H1 (cell line): ENCODE data around the gene UBE2E1. TPM values are rescaled to one million over a fixed set of nuclear protein-coding genes. Genes with fewer than 3 reads are reported as not detected.

ENCODE experiments used
- CTCF ChIA-PET: fragments of 300-600 bp; sonication (Branson Sonifier 250); formaldehyde crosslinking; loops from one replicate; lab custom pipeline; 2021; ENCODE audit not compliant: partially characterized antibody; lab: Charles Lee
- POLR2A ChIA-PET: fragments of 300-600 bp; sonication (Branson Sonifier 250); formaldehyde crosslinking; loops from one replicate; lab custom pipeline; 2021; ENCODE audit warnings: inconsistent platforms; ENCODE audit not compliant: partially characterized antibody; lab: Charles Lee
- DNase-seq, 2 experiments: peaks; one replicate each; pipeline versions ENCODE4 v3.0.0 to v3.0.0-alpha.2; 2010 to 2022; ENCODE audit warnings: low spot score in 2 of 2, low read depth in 1 of 2, mixed read lengths in 1 of 2
- FAIRE-seq: peaks from 2 replicates; lab custom pipeline; 2011; peaks lifted over from hg19 to GRCh38; lab: Jason Lieb, UNC
- H2AFZ ChIP-seq: 2 replicates; pipeline ENCODE4 v1.8.1; 2012; ENCODE audit warnings: low read length, inconsistent platforms
- H2AK5ac ChIP-seq: 2 replicates; pipeline ENCODE4 v1.6.1; 2013; ENCODE audit warnings: low read depth, low read length
- H2BK120ac ChIP-seq: replicated peaks from 2 replicates; pipeline ENCODE3; 2013; ENCODE audit warnings: low read depth, low read length, inconsistent platforms
- H2BK12ac ChIP-seq: 2 replicates; pipeline ENCODE4 v1.6.1; 2013; ENCODE audit warnings: low read depth, low read length
- H2BK15ac ChIP-seq: 2 replicates; pipeline ENCODE4 v1.6.1; 2013; ENCODE audit warnings: low read length
- H2BK20ac ChIP-seq: 2 replicates; pipeline ENCODE4 v1.6.1; 2013; ENCODE audit warnings: low read length
- H2BK5ac ChIP-seq: 2 replicates; pipeline ENCODE4 v1.6.1; 2013; ENCODE audit warnings: low read depth, low read length
- H3K14ac ChIP-seq: 2 replicates; pipeline ENCODE4 v1.6.1; 2013; ENCODE audit warnings: inconsistent platforms; ENCODE audit not compliant: insufficient read length
- H3K18ac ChIP-seq: 2 replicates; pipeline ENCODE4 v1.6.1; 2013; ENCODE audit warnings: low read length; ENCODE audit errors: extremely low read depth
- H3K23ac ChIP-seq: 2 replicates; pipeline ENCODE4 v1.6.1; 2013; ENCODE audit warnings: inconsistent platforms; ENCODE audit not compliant: insufficient read length
- H3K23me2 ChIP-seq: 2 replicates; pipeline ENCODE4 v1.6.1; 2013; ENCODE audit warnings: low read depth, low read length
- H3K27ac ChIP-seq: 2 replicates; pipeline ENCODE4 v1.6.1; 2011; ENCODE audit warnings: low read depth, low read length, inconsistent platforms
- H3K27me3 ChIP-seq, 4 experiments: replicated peaks in 1 of 4; 1 replicate in 1 of 4; 2 replicates in 3 of 4; pipeline versions ENCODE4 v1.6.1 to v1.8.1; 2011 to 2013; ENCODE audit warnings: low read length in 3 of 4, mild to moderate bottlenecking in 3 of 4, inconsistent platforms in 2 of 4, mixed read lengths in 2 of 4, moderate library complexity in 1 of 4; ENCODE audit not compliant: control insufficient read depth in 3 of 4, insufficient read depth in 3 of 4; ENCODE audit errors: extremely low read depth in 1 of 4
- H3K36me3 ChIP-seq, 4 experiments: 2 replicates each; pipeline versions ENCODE4 v1.6.1 to v1.8.1; 2011 to 2013; ENCODE audit warnings: mild to moderate bottlenecking in 4 of 4, low read length in 3 of 4, moderate library complexity in 2 of 4, control low read depth in 1 of 4, inconsistent platforms in 1 of 4; ENCODE audit not compliant: insufficient read depth in 4 of 4, control insufficient read depth in 2 of 4
- H3K4ac ChIP-seq: replicated peaks from 2 replicates; pipeline ENCODE3; 2013; ENCODE audit warnings: low read length, low read depth, mixed read lengths, inconsistent platforms; ENCODE audit not compliant: insufficient read length
- H3K4me1 ChIP-seq, 4 experiments: replicated peaks in 1 of 4; 1 replicate in 1 of 4; 2 replicates in 3 of 4; pipeline versions ENCODE4 v1.6.1 to v1.8.1; 2011 to 2013; ENCODE audit warnings: low read length in 3 of 4, inconsistent platforms in 2 of 4, mixed read lengths in 1 of 4; ENCODE audit not compliant: insufficient read depth in 4 of 4, control insufficient read depth in 3 of 4
- H3K4me2 ChIP-seq, 2 experiments: 2 replicates each; pipeline versions ENCODE4 v1.6.1 to v1.8.1; 2011 to 2013; ENCODE audit warnings: low read depth in 2 of 2, low read length in 2 of 2, control low read depth in 1 of 2, inconsistent platforms in 1 of 2, mild to moderate bottlenecking in 1 of 2; ENCODE audit not compliant: insufficient read depth in 1 of 2
- H3K4me3 ChIP-seq, 4 experiments: fragments of 200-600, 300-600 bp in 1 of 4; sonication (generic), shearing (Covaris generic), sonication (Bioruptor Twin) in 1 of 4; 2 replicates each; pipeline versions ENCODE4 v1.5.1 to v1.8.1; 2011 to 2016; ENCODE audit warnings: low read length in 4 of 4, low read depth in 3 of 4, control low read depth in 2 of 4, inconsistent platforms in 2 of 4, mild to moderate bottlenecking in 2 of 4, mixed read lengths in 1 of 4, moderate library complexity in 1 of 4; ENCODE audit not compliant: insufficient read depth in 2 of 4; ENCODE audit errors: extremely low read depth in 1 of 4
- H3K56ac ChIP-seq: replicated peaks from 2 replicates; pipeline ENCODE3; 2013; ENCODE audit warnings: low read depth, mild to moderate bottlenecking, mixed read lengths, low read length, inconsistent platforms; ENCODE audit not compliant: insufficient read length
- H3K79me1 ChIP-seq: 2 replicates; pipeline ENCODE4 v1.6.1; 2013; ENCODE audit warnings: low read depth, low read length, control low read depth
- H3K79me2 ChIP-seq, 2 experiments: 2 replicates each; pipeline versions ENCODE4 v1.6.1 to v1.8.1; 2012 to 2013; ENCODE audit warnings: low read length in 2 of 2, mild to moderate bottlenecking in 2 of 2, inconsistent platforms in 1 of 2; ENCODE audit not compliant: insufficient read depth in 2 of 2, control insufficient read depth in 1 of 2
- H3K9ac ChIP-seq, 4 experiments: replicated peaks in 1 of 4; 1 replicate in 1 of 4; 2 replicates in 3 of 4; pipeline versions ENCODE4 v1.6.1 to v1.8.1; 2011 to 2013; ENCODE audit warnings: low read depth in 3 of 4, low read length in 3 of 4, control low read depth in 2 of 4, mild to moderate bottlenecking in 2 of 4, moderate library complexity in 2 of 4, inconsistent platforms in 1 of 4; ENCODE audit errors: extremely low read depth in 1 of 4
- H3K9me3 ChIP-seq, 2 experiments: 2 replicates each; pipeline versions ENCODE4 v1.6.1 to v1.8.1; 2012 to 2013; ENCODE audit warnings: mild to moderate bottlenecking in 2 of 2, moderate library complexity in 2 of 2, control low read depth in 1 of 2, inconsistent platforms in 1 of 2, low read depth in 1 of 2, low read length in 1 of 2, mixed read lengths in 1 of 2; ENCODE audit not compliant: insufficient read depth in 2 of 2
- H4K20me1 ChIP-seq, 2 experiments: replicated peaks in 1 of 2; 2 replicates each; pipeline versions ENCODE3 to v1.8.1; 2011 to 2013; ENCODE audit warnings: inconsistent platforms in 2 of 2, low read length in 2 of 2, mild to moderate bottlenecking in 1 of 2; ENCODE audit not compliant: insufficient read depth in 2 of 2, control insufficient read depth in 1 of 2
- H4K5ac ChIP-seq: 2 replicates; pipeline ENCODE4 v1.6.1; 2013; ENCODE audit warnings: low read length, low read depth, mixed read lengths, inconsistent platforms; ENCODE audit not compliant: insufficient read length
- H4K8ac ChIP-seq: 2 replicates; pipeline ENCODE4 v1.8.0; 2013; ENCODE audit warnings: mild to moderate bottlenecking, moderate library complexity, low read length, inconsistent platforms; ENCODE audit not compliant: insufficient read depth; ENCODE audit errors: extremely low read depth
- H4K91ac ChIP-seq: replicated peaks from 2 replicates; pipeline ENCODE3; 2013; ENCODE audit warnings: low read length, mixed read lengths, inconsistent platforms; ENCODE audit not compliant: insufficient read length
- ATF2 ChIP-seq: IDR thresholded peaks from 2 replicates; pipeline ENCODE4 v1.6.1; 2012; ENCODE audit warnings: low read length, inconsistent platforms
- BCL11A ChIP-seq, 2 experiments: IDR thresholded peaks; one replicate each; pipeline ENCODE4 v1.6.1; 2011; ENCODE audit warnings: low read depth in 2 of 2, low read length in 2 of 2, mild to moderate bottlenecking in 2 of 2
- CHD1 ChIP-seq: IDR thresholded peaks from 2 replicates; pipeline ENCODE4 v1.6.1; 2012; ENCODE audit warnings: low read depth, low read length, improper control_type of control experiment
- HDAC2 ChIP-seq, 2 experiments: fragments of 300-600 bp in 1 of 2; sonication (generic) in 1 of 2; IDR thresholded peaks; 2 replicates each; pipeline ENCODE4 v1.6.1; 2011 to 2012; ENCODE audit warnings: low read depth in 2 of 2, low read length in 2 of 2, mild to moderate bottlenecking in 2 of 2, moderate library complexity in 2 of 2, borderline replicate concordance in 1 of 2, inconsistent platforms in 1 of 2
- KDM1A ChIP-seq: fragments of 200-600, 300-600 bp; sonication (generic); IDR thresholded peaks from 2 replicates; pipeline ENCODE4 v1.7.1; 2016; ENCODE audit warnings: mild to moderate bottlenecking, low read length, borderline replicate concordance
- MAX ChIP-seq: IDR thresholded peaks from 2 replicates; pipeline ENCODE4 v1.6.1; 2012; ENCODE audit warnings: inconsistent platforms
- POLR2AphosphoS5 ChIP-seq: IDR thresholded peaks from 2 replicates; pipeline ENCODE4 v1.6.1; 2011; ENCODE audit warnings: low read depth, low read length
- RBBP5 ChIP-seq: IDR thresholded peaks from 2 replicates; pipeline ENCODE4 v1.7.1; 2012; ENCODE audit warnings: low read depth, mild to moderate bottlenecking, inconsistent platforms, low read length, moderate library complexity, borderline replicate concordance
- RFX5 ChIP-seq: IDR thresholded peaks from 2 replicates; pipeline ENCODE4 v1.6.1; 2011; ENCODE audit warnings: low read depth, low read length, improper control_type of control experiment, borderline replicate concordance
- SP4 ChIP-seq: IDR thresholded peaks from 2 replicates; pipeline ENCODE4 v1.6.1; 2012; ENCODE audit warnings: low read length, inconsistent platforms
- SUZ12 ChIP-seq: fragments of 200-600 bp; sonication (generic); IDR thresholded peaks from 2 replicates; pipeline ENCODE4 v1.6.1; 2012; ENCODE audit warnings: mild to moderate bottlenecking, inconsistent platforms, low read length, moderate library complexity, mixed read lengths
- TCF12 ChIP-seq: IDR thresholded peaks from 2 replicates; pipeline ENCODE4 v1.6.1; 2011; ENCODE audit warnings: low read depth, mild to moderate bottlenecking, low read length
- WGBS, 2 experiments: shearing (Covaris generic) in 1 of 2; methylation state at CpG; one replicate each; pipeline versions ENCODE4 v1.1.6 to v1.1.7; 2013 to 2015; ENCODE audit warnings: low lambda C conversion rate in 2 of 2, mixed read lengths in 2 of 2, inconsistent platforms in 1 of 2, low coverage in 1 of 2, missing lambda C conversion rate in 1 of 2; ENCODE audit not compliant: insufficient replicate concordance in 2 of 2, insufficient coverage in 1 of 2, insufficient read length in 1 of 2; ENCODE audit errors: extremely low coverage in 1 of 2, missing lambda C conversion rate in 1 of 2; 5-methylcytosine and 5-hydroxymethylcytosine counted together
- polyA plus RNA-seq, 7 experiments: library from polyadenylated mRNA; depleted of rRNA in 3 of 7; stranded (reverse) in 5 of 7; unstranded in 2 of 7; fragments of >200 nt in 5 of 7; fragments of 200-250 nt in 2 of 7; gene quantifications; 1 replicate in 5 of 7; 2 replicates in 1 of 7; 4 replicates in 1 of 7; pipeline versions ENCODE4 v1.2.1 to v1.2.3, GENCODE V29; 2011 to 2013; ENCODE audit warnings: missing spikeins in 2 of 7, mixed read lengths in 2 of 7
- total RNA-seq: library from RNA; stranded (reverse); fragmentation: NEBNext Ultra II Directional; extraction: Animal tissue kit (Norgen Biotek cat#: 25700); gene quantifications from 2 replicates; pipeline ENCODE4 v1.2.1, GENCODE V29; 2021

UBE2E1 gene
- total and polyA plus RNA-seq, 2 of the 8 experiments (the other 6 are each of a cell fraction or from before 2014, with no cell fraction given), result 109 to 141 TPM

GRCh38 chr3:23885210-23885609 is 79.5 kb downstream of the UBE2E1 start:
- Histone ChIP-seq H3K23me2 (no peaks in the 10 kb centered on the region), H3K14ac (no peak overlapping the region), H4K91ac (no peak overlapping the region), H4K20me1 (peaks cover 5% of the 10 kb centered on the region in 2 experiments), H4K5ac (no peak overlapping the region), H4K8ac (no peak overlapping the region), H3K9ac (no peak overlapping the region), H2BK5ac (no peak overlapping the region), H3K23ac (no peak overlapping the region), H2BK15ac (no peak overlapping the region), H2BK120ac (no peak overlapping the region), H2BK12ac (no peak overlapping the region), H3K9me3 (peaks cover 0 to 5% of the 10 kb centered on the region in 2 experiments; a peak in 1 of 4 replicates), H3K4me3 (no peak overlapping the region), H3K79me1 (peaks cover 4% of the 10 kb centered on the region), H3K79me2 (peaks cover 0 to 35% of the 10 kb centered on the region in 2 experiments; a peak in 2 of 4 replicates), H3K4ac (no peak overlapping the region), H2AK5ac (no peak overlapping the region), H2BK20ac (no peak overlapping the region), H3K4me1 (no peaks in the 10 kb centered on the region), H3K27ac (no peak overlapping the region), H2AFZ (no peak overlapping the region), H3K36me3 (peaks cover 0 to 13% (median 4%) of the 10 kb centered on the region in 4 experiments; a peak in 5 of 8 replicates), H3K27me3 (no peaks in the 10 kb centered on the region), H3K4me2 (no peak overlapping the region), H3K18ac (no peak overlapping the region), H3K56ac (no peak overlapping the region)
- ChIA-PET CTCF (interaction anchor here (0.7 to 3.4 kb wide), 12 partner anchors 9 to 173 kb away, joined by 3 to 15 read pairs (median 6); partner anchors contain the start of genes NKIRAS1 and RPL15), POLR2A (interaction anchor here (0.7 to 4.7 kb wide), 4 partner anchors 10 to 37 kb away, joined by 3 to 45 read pairs (median 3); partner anchors contain the start of genes NKIRAS1 and RPL15)
- FAIRE-seq (no peak), DNase-seq (no peak)
- WGBS, 2 experiments, result 91% methylated on average over 6 of the region's 6 CpGs; no CpG with 5 or more reads in 1 of the 2 experiments
- TF ChIP-seq RFX5 (no peak), BCL11A (IDR thresholded peaks at IDR 0.05; ENCODE audit: low read depth in 2 of 2, low read length in 2 of 2) (no peak), RBBP5 (no peak), KDM1A (no peak), POLR2AphosphoS5 (no peak), SP4 (no peak), CHD1 (no peak), TCF12 (no peak), HDAC2 (IDR thresholded peaks at IDR 0.05; ENCODE audit: borderline replicate concordance in 1 of 2, low read depth in 2 of 2, low read length in 2 of 2) (no peak), MAX (no peak), SUZ12 (no peak), ATF2 (no peak)
